DND-41 (cell line): ENCODE data around the gene MTOR.

Source experiments
- ATAC-seq: fragments of 200-7000 bp; cut with Tn5 transposase; 3 replicates; pipeline ENCODE4 v1.9.1; 2021; ENCODE audit warnings: low read depth; ENCODE audit not compliant: insufficient read depth
- DNase-seq: peaks from one replicate; pipeline ENCODE4 v3.0.0-alpha.2; 2020
- H2AFZ ChIP-seq: 2 replicates; pipeline ENCODE4 v1.6.0; 2012; ENCODE audit warnings: low read depth, low read length
- H3K27ac ChIP-seq: 2 replicates; pipeline ENCODE4 v1.5.1; 2012; ENCODE audit warnings: low read length, inconsistent platforms
- H3K27me3 ChIP-seq: fragments of 200-600 bp; sonication (generic); 2 replicates; pipeline ENCODE4 v1.6.0; 2012; ENCODE audit warnings: low read length, mild to moderate bottlenecking, inconsistent platforms; ENCODE audit not compliant: insufficient read depth, poor library complexity
- H3K36me3 ChIP-seq: 2 replicates; pipeline ENCODE4 v1.5.1; 2012; ENCODE audit warnings: low read length, inconsistent platforms; ENCODE audit not compliant: insufficient read depth
- H3K4me1 ChIP-seq: 2 replicates; pipeline ENCODE4 v1.5.1; 2012; ENCODE audit warnings: mild to moderate bottlenecking, low read length; ENCODE audit not compliant: insufficient read depth
- H3K4me2 ChIP-seq: 2 replicates; pipeline ENCODE4 v1.6.0; 2012; ENCODE audit warnings: mild to moderate bottlenecking, moderate library complexity, low read length, inconsistent platforms; ENCODE audit not compliant: insufficient read depth
- H3K4me3 ChIP-seq, 2 experiments: fragments of 200-600 bp in 1 of 2; shearing (Covaris generic) in 1 of 2; 2 replicates each; pipeline ENCODE4 v1.5.1; 2012 to 2016; ENCODE audit warnings: inconsistent platforms in 2 of 2, low read length in 2 of 2, mild to moderate bottlenecking in 2 of 2, low read depth in 1 of 2, moderate library complexity in 1 of 2
- H3K79me2 ChIP-seq: 2 replicates; pipeline ENCODE4 v1.6.0; 2012; ENCODE audit warnings: low read length, inconsistent platforms; ENCODE audit not compliant: insufficient read depth
- H3K9ac ChIP-seq: 2 replicates; pipeline ENCODE4 v1.6.0; 2012; ENCODE audit warnings: low read depth, mild to moderate bottlenecking, inconsistent platforms, low read length, moderate library complexity
- H3K9me3 ChIP-seq: 2 replicates; pipeline ENCODE4 v1.5.1; 2012; ENCODE audit warnings: low read length, moderate library complexity, mild to moderate bottlenecking, inconsistent platforms; ENCODE audit not compliant: insufficient read depth, severe bottlenecking
- H4K20me1 ChIP-seq: 2 replicates; pipeline ENCODE4 v1.6.0; 2012; ENCODE audit warnings: low read length; ENCODE audit not compliant: insufficient read depth
- EZH2 ChIP-seq: IDR thresholded peaks from 3 replicates; pipeline ENCODE4 v1.6.1; 2012; ENCODE audit warnings: borderline replicate concordance, low read depth, mild to moderate bottlenecking, moderate library complexity, low read length, inconsistent platforms; ENCODE audit not compliant: severe bottlenecking
- TF ChIP-seq, protein P1 (sequence below): IDR thresholded peaks from 2 replicates; pipeline ENCODE4 v1.5.1; 2012; ENCODE audit warnings: borderline replicate concordance, low read length, moderate library complexity, mild to moderate bottlenecking; ENCODE audit not compliant: poor library complexity, severe bottlenecking; ENCODE audit errors: extremely low read depth

The MTOR gene

DNA sequence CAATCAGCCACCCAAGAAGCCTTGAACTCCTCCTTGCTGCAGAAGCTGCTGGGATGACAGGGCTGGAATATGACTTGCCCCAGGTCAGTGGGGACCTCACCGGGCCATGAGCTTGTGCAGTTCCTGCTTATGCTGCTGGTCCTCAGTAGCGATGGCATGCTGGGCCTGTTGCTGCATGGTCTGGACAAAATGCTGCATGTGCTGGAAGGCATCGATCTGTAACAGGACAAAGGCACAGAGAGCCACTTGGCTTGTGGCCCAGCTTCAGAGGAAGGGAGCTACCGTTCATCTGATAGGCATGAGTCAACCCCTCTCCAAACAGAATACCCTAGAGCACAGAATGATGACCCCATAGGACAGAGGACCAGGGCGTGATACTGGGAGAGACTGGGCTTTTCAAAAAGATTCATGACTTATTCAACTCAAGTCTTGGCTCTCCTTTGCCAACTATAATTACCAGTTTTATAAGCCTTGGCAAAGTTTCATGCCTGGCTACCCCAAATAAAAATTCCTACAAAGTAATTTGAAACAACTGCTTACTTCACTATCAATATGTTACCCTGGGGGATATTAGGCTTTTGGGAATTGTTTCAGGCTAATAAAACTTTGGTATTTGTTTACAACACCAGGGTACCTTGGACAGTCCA is 128.0 kb downstream of the MTOR start:
- peaks cover 84% of the 10 kb centered on the region for H3K36me3 ChIP-seq
- DNase-seq: no peak

DNA sequence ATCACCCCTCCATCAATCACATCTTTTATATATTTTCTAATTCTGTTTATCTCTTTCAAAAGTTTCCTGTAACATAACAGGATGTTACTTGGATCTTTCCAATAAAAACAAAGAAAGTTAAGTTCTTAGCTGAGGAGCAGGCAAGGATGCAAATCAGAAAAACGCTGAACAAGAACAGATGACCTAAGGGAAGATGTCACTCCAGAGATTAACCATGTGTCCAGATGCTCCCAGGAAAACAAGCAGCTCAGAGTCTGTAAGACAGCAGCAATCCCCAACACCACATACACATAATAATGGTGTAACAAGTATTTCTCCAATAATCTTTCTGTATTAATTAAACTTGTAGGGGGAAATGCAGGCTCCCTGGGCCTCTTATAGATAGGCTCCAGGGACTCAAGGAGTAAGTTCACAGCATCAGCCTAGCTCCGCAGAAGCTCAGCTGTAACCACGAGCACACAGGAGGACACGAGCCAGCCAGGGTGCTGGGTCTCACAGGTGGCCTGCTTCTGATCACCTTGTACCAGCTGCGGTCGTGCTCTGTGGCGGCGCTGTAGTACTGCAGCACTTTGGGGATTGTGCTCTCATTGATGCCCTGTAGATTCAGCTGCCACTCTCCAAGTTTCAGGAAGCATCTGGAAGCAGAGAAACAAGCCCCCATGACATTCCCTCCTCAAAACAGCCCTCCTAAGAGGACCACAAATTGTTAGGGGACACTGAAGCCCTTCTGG is 129.6 kb downstream of the MTOR start:
- no peak for TF ChIP-seq EZH2
- TF ChIP-seq, protein P1, sequence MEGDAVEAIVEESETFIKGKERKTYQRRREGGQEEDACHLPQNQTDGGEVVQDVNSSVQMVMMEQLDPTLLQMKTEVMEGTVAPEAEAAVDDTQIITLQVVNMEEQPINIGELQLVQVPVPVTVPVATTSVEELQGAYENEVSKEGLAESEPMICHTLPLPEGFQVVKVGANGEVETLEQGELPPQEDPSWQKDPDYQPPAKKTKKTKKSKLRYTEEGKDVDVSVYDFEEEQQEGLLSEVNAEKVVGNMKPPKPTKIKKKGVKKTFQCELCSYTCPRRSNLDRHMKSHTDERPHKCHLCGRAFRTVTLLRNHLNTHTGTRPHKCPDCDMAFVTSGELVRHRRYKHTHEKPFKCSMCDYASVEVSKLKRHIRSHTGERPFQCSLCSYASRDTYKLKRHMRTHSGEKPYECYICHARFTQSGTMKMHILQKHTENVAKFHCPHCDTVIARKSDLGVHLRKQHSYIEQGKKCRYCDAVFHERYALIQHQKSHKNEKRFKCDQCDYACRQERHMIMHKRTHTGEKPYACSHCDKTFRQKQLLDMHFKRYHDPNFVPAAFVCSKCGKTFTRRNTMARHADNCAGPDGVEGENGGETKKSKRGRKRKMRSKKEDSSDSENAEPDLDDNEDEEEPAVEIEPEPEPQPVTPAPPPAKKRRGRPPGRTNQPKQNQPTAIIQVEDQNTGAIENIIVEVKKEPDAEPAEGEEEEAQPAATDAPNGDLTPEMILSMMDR: no peak
- Histone ChIP-seq H3K27me3 (no peaks in the 10 kb centered on the region), H3K9ac (no peak overlapping the region), H3K4me2 (no peak overlapping the region), H3K79me2 (no peaks in the 10 kb centered on the region), H3K9me3 (no peaks in the 10 kb centered on the region), H3K36me3 (peaks cover 84% of the 10 kb centered on the region), H4K20me1 (no peaks in the 10 kb centered on the region), H3K4me3 (no peak overlapping the region), H2AFZ (no peak overlapping the region), H3K27ac (no peak overlapping the region), H3K4me1 (no peaks in the 10 kb centered on the region)
- no peak for DNase-seq
- peak; percentile 42; the same call in 2 of the 3 replicates for ATAC-seq

More for the DNA sequence above, 128.0 kb downstream of the MTOR start:
- no peak overlapping the region for H2AFZ ChIP-seq
- no peaks in the 10 kb centered on the region for H3K4me1 ChIP-seq
- H3K9ac ChIP-seq: no peak overlapping the region
- TF ChIP-seq EZH2: no peak
- TF ChIP-seq, protein P1: no peak
- H3K4me3 ChIP-seq: no peak overlapping the region
- H3K27ac ChIP-seq: no peak overlapping the region
- no peaks in the 10 kb centered on the region for H3K27me3 ChIP-seq
- H4K20me1 ChIP-seq: no peaks in the 10 kb centered on the region
- H3K4me2 ChIP-seq: no peak overlapping the region
- ATAC-seq: no peak
- no peaks in the 10 kb centered on the region for H3K9me3 ChIP-seq
- no peaks in the 10 kb centered on the region for H3K79me2 ChIP-seq

DNA sequence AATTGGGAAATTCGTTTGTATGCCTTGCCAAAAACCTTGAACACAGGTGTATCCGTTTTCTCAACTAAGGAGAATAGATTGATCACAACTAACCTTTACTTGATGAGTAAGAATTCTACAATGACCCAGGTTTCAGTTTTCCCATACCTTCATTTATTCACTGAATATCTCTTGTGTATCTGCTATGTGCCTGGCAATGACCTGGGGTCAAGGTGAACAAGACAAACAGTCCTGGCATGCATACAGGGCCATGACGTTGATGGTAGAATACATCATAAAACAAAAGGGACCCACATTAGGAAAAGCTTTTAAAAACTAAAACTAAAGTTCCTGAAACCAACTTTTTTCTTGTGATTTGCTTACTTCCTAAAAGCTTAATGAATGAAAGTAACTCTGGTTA is 130.5 kb downstream of the MTOR start:
- no peak overlapping the region for H2AFZ ChIP-seq
- H3K9ac ChIP-seq: no peak overlapping the region
- H3K4me3 ChIP-seq: no peak overlapping the region
- H3K27me3 ChIP-seq: no peaks in the 10 kb centered on the region
- H4K20me1 ChIP-seq: no peaks in the 10 kb centered on the region
- H3K36me3 ChIP-seq: peaks cover 84% of the 10 kb centered on the region
- H3K9me3 ChIP-seq: no peaks in the 10 kb centered on the region
- H3K27ac ChIP-seq: no peak overlapping the region
- ATAC-seq: no peak
- H3K4me2 ChIP-seq: no peak overlapping the region
- no peak for DNase-seq
- H3K4me1 ChIP-seq: no peaks in the 10 kb centered on the region
- H3K79me2 ChIP-seq: no peaks in the 10 kb centered on the region
- TF ChIP-seq, protein P1: no peak
- no peak for TF ChIP-seq EZH2
